AG04450 (cell line): ENCODE measurements around the gene MINDY4B. TPM values are rescaled to one million over a fixed set of nuclear protein-coding genes. Genes with fewer than 3 reads are reported as not detected.

Experiments used
- CTCF ChIA-PET: fragments of 300-600, 350-600 bp; formaldehyde crosslinking; extraction: SDS; loops from one replicate; lab custom pipeline; 2022; ENCODE audit warnings: antibody characterized with exemption, inconsistent platforms; lab: Charles Lee
- POLR2A ChIA-PET: fragments of 350-600 bp; formaldehyde crosslinking; extraction: SDS; loops from one replicate; lab custom pipeline; 2021; ENCODE audit warnings: antibody characterized with exemption, inconsistent platforms; lab: Yijun Ruan, JAX
- DNase-seq: peaks from one replicate; pipeline ENCODE4 v3.0.0-alpha.2; 2011; ENCODE audit warnings: low read depth, low spot score
- H3K27ac ChIP-seq: one replicate; pipeline ENCODE4 v1.5.1; 2012; ENCODE audit warnings: low read depth, low read length, control low read depth
- H3K27me3 ChIP-seq: one replicate; pipeline ENCODE4 v1.6.0; 2012; ENCODE audit warnings: low read length; ENCODE audit not compliant: control insufficient read depth, insufficient read depth
- H3K4me3 ChIP-seq: 2 replicates; pipeline ENCODE4 v1.5.1; 2011; ENCODE audit warnings: mild to moderate bottlenecking, low read depth, low read length, control low read depth
- H3K9me3 ChIP-seq: 2 replicates; pipeline ENCODE4 v1.5.1; 2012; ENCODE audit warnings: low read length; ENCODE audit not compliant: control insufficient read depth, insufficient read depth
- polyA plus RNA-seq: library from polyadenylated mRNA; depleted of rRNA; stranded (reverse); fragments of >200 nt; gene quantifications from 2 replicates; pipeline ENCODE4 v1.2.3, GENCODE V29; 2011
- TF ChIP-seq, protein P1 (sequence below): IDR thresholded peaks from 2 replicates; pipeline ENCODE4 v1.5.1; 2011; ENCODE audit warnings: low read depth, low read length, control low read depth, inconsistent platforms

MINDY4B gene
- polyA plus RNA-seq, 1 experiment, result not detected

DNA sequence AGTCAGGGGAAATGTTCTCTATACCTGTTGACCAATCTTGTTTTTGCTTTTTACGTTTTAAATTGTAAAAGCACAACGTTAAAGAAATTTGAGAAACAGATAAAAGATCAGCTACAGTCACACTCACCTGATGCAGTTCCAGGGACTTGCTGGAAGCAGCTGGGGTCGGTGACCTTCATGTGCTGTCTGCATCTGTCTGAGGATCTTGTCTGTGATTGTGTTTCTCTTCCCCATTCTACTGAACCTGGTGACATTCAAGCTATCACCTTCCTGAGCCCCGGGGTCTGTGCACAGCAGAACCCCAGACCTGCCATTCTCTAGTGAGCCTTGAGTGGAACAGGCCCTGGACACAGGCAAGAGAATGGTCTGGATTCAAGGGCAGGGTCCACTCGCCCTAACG lies 75.8 kb downstream of the MINDY4B start:
- CTCF ChIA-PET, result no interaction called here
- no peak overlapping the region for H3K4me3 ChIP-seq
- TF ChIP-seq, protein P1, sequence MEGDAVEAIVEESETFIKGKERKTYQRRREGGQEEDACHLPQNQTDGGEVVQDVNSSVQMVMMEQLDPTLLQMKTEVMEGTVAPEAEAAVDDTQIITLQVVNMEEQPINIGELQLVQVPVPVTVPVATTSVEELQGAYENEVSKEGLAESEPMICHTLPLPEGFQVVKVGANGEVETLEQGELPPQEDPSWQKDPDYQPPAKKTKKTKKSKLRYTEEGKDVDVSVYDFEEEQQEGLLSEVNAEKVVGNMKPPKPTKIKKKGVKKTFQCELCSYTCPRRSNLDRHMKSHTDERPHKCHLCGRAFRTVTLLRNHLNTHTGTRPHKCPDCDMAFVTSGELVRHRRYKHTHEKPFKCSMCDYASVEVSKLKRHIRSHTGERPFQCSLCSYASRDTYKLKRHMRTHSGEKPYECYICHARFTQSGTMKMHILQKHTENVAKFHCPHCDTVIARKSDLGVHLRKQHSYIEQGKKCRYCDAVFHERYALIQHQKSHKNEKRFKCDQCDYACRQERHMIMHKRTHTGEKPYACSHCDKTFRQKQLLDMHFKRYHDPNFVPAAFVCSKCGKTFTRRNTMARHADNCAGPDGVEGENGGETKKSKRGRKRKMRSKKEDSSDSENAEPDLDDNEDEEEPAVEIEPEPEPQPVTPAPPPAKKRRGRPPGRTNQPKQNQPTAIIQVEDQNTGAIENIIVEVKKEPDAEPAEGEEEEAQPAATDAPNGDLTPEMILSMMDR, result no peak
- peaks cover 2% of the 10 kb centered on the region for H3K27me3 ChIP-seq
- POLR2A ChIA-PET, result no interaction called here
- no peak for DNase-seq
- H3K9me3 ChIP-seq, result no peaks in the 10 kb centered on the region
- H3K27ac ChIP-seq, result no peak overlapping the region

DNA sequence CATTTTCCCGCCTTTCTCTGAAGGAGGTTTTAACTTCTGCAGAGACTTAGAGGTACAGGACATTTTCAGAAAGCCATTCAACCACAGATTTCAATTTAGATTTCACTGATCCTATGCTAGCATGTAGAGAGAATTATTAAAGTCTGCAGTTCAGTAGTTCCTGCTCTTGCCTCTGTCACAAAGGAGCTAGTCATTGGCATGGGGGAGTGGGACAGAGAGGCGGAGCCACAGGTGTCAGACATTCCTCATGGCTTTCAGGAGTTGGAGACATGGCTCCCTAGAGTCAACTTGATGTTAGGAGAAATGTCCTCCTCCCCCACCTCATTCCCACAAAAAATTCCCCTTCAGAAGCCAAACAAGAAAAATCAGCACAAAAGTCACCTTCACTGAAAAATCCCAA lies 76.2 kb downstream of the MINDY4B start:
- CTCF ChIA-PET, result no interaction called here

DNA sequence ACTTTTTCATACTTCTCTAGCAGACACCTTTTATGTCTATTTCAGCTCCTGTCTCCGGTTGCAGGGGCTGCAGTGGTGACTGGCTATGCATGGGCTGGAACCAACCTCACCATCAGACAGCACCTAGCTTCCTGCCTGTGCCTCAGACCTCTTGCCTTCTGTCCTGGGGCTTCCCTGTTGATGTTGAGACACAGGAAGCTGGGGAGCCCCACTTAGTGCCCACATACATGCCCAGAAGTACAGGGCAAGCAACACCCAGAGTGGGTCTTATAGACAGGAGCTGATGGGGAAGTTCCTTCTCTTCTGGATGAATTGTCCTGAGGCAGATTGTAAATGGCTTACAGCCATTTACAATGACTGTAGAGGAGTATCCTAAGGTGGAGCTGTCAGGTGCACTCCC lies 77.0 kb downstream of the MINDY4B start:
- H3K9me3 ChIP-seq, result no peaks in the 10 kb centered on the region
- H3K27ac ChIP-seq, result no peak overlapping the region
- peaks cover 2% of the 10 kb centered on the region for H3K27me3 ChIP-seq
- DNase-seq, result no peak
- no peak overlapping the region for H3K4me3 ChIP-seq
- ChIA-PET CTCF (no interaction called here), POLR2A (no interaction called here)
- TF ChIP-seq, protein P1, result no peak

More for the DNA sequence above, 76.2 kb downstream of the MINDY4B start:
- POLR2A ChIA-PET, result no interaction called here
- Histone ChIP-seq H3K4me3 (no peak overlapping the region), H3K27me3 (peaks cover 2% of the 10 kb centered on the region), H3K27ac (no peak overlapping the region), H3K9me3 (no peaks in the 10 kb centered on the region)
- no peak for DNase-seq
- TF ChIP-seq, protein P1, result no peak

DNA sequence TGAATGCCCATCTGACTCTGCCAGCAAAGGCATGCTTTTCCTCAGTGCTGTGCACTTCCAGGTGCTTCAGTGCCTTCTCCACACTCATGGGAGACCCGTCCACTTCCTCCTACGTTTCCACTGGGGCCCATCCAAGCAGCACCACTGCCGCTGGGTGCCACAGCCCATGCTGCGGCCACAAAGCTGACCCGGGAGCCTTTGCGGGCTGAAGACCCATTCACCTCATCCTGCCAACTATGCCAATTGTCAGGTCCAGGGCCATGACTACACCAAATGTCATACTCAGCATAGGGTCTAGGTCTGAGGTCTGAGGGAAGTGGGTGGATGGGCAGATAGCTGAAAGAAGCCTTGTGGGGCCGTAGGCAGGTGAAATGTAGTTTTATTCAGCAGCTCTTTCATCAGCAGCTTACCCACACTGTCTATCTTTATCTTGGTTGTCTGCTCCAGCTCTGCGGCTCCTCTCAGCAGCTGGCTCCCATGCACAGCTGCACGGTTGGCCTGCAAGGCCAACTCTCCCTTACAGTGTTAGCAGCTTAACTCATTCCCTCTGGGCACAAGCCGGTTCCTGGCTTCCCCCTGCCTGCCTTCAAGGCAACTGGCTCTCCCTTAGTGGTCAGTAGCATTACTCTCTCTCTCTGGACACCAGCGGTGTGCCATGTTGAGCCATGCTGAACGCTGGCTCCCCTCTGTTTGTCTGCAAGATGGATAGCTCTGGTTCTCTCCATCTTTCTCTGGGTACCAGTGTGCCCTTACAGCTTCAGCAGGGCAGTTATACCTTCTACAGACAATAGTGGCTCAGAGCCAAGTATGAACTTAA lies 78.6 kb downstream of the MINDY4B start:
- TF ChIP-seq, protein P1, result no peak
- DNase-seq, result no peak
- Histone ChIP-seq H3K27ac (no peak overlapping the region), H3K27me3 (peaks cover 2% of the 10 kb centered on the region), H3K9me3 (no peaks in the 10 kb centered on the region), H3K4me3 (no peak overlapping the region)
- POLR2A ChIA-PET, result no interaction called here
- CTCF ChIA-PET, result no interaction called here

DNA sequence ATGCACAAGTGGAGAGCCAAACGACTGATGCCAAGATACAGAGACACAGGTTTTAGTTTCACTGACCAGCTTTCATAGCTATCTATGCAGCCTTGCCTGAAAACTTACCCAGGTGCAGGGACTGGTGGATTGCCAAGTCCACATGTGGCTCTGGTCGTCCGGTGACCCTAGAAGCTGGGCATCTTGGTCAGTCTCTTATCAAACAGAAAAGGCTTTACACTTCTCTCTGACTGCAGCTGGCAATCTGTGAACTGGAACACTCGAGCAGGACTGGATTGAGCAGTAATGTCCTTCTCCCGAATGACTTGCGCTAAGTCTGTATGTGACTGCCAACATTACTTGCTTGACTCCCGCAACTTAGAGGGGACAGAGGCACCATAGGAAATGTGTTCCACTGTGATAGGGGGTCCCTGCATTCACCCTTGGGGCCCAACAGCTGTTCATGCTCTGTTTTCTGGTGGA lies 79.3 kb downstream of the MINDY4B start:
- ChIA-PET CTCF (no interaction called here), POLR2A (no interaction called here)
- TF ChIP-seq, protein P1, result no peak
- H3K27ac ChIP-seq, result no peak overlapping the region
- DNase-seq, result no peak
- peaks cover 2% of the 10 kb centered on the region for H3K27me3 ChIP-seq
- H3K4me3 ChIP-seq, result no peak overlapping the region
- H3K9me3 ChIP-seq, result no peaks in the 10 kb centered on the region
